HL-60/S4 treated with phorbol 12-myristate 13-acetate at 8.2 ng/mL for 4 days and 3 days (cell line): Measurements from ENCODE around the gene CNNM4.

Experiments used
- in situ Hi-C: fragments of 300-500 bp; cut with MboI; formaldehyde crosslinking; loops from 2 replicates; pipeline ENCODE4 v1.15.0; 2022; ENCODE audit warnings: low sequenced_read_pairs

CNNM4 gene

GRCh38 chr2:96809951-96810782 lies 49.5 kb downstream of the CNNM4 start:
- in situ Hi-C loops: no loop called here

- in situ Hi-C loops: no loop called here
These were observed 50.1 kb downstream of the CNNM4 start for GRCh38 chr2:96810783-96811192.

- in situ Hi-C loops: no loop called here
These were observed 51.2 kb downstream of the CNNM4 start for GRCh38 chr2:96811917-96812316.

GRCh38 chr2:96813656-96814055 lies 53.0 kb downstream of the CNNM4 start:
- in situ Hi-C loops: no loop called here

- in situ Hi-C loops: no loop called here
These were observed 54.8 kb downstream of the CNNM4 start for GRCh38 chr2:96815326-96816126.

- in situ Hi-C loops: no loop called here
These were observed 55.6 kb downstream of the CNNM4 start, which contains the start of gene CNNM3 for GRCh38 chr2:96816127-96816835. Gene CNNM3, plus strand, starts transcription at chr2:96816268. Its CDS starts 10 bp downstream, at chr2:96816278.

- in situ Hi-C loops: no loop called here
These were observed 56.4 kb downstream of the CNNM4 start for GRCh38 chr2:96816836-96817702.

- in situ Hi-C loops: no loop called here
These were observed 57.2 kb downstream of the CNNM4 start for GRCh38 chr2:96817882-96818281.

- in situ Hi-C loops: no loop called here
These were observed 58.6 kb downstream of the CNNM4 start for GRCh38 chr2:96819128-96819875.

- in situ Hi-C loops: no loop called here
These were observed 59.3 kb downstream of the CNNM4 start for GRCh38 chr2:96819876-96820511.

GRCh38 chr2:96821113-96821675 lies 60.5 kb downstream of the CNNM4 start:
- in situ Hi-C loops: no loop called here

GRCh38 chr2:96822786-96823185 lies 62.1 kb downstream of the CNNM4 start:
- in situ Hi-C loops: no loop called here

- in situ Hi-C loops: no loop called here
These were observed 62.5 kb downstream of the CNNM4 start for GRCh38 chr2:96823198-96823597.

GRCh38 chr2:96824079-96824870 lies 63.6 kb downstream of the CNNM4 start:
- in situ Hi-C loops: no loop called here

GRCh38 chr2:96825057-96825456 lies 64.4 kb downstream of the CNNM4 start:
- in situ Hi-C loops: no loop called here

- in situ Hi-C loops: no loop called here
These were observed 66.0 kb downstream of the CNNM4 start for GRCh38 chr2:96826546-96827278.

- in situ Hi-C loops: no loop called here
These were observed 67.7 kb downstream of the CNNM4 start for GRCh38 chr2:96828436-96828835.
